ENCODE results near the gene CHI3L2.

CHI3L2 gene

GRCh38 chr1:111256988-111257658 lies 29.6 kb downstream of the CHI3L2 start:
- DNase-seq, result no peak

GRCh38 chr1:111267801-111268508 lies 40.4 kb downstream of the CHI3L2 start:
- DNase-seq, result no peak

- DNase-seq, result no peak
Observed at GRCh38 chr1:111269825-111270406, 42.4 kb downstream of the CHI3L2 start.

GRCh38 chr1:111270771-111271463 lies 43.4 kb downstream of the CHI3L2 start:
- DNase-seq, result no peak

GRCh38 chr1:111271464-111271801 lies 43.9 kb downstream of the CHI3L2 start:
- no peak for DNase-seq

- no peak for DNase-seq
Observed at GRCh38 chr1:111272081-111272480, 44.6 kb downstream of the CHI3L2 start.

GRCh38 chr1:111274653-111275052 lies 47.1 kb downstream of the CHI3L2 start:
- DNase-seq, result no peak

- no peak for DNase-seq
Observed at GRCh38 chr1:111275079-111275478, 47.6 kb downstream of the CHI3L2 start.

- DNase-seq, result no peak
Observed at GRCh38 chr1:111275780-111276433, 48.4 kb downstream of the CHI3L2 start.

- DNase-seq, result no peak
Observed at GRCh38 chr1:111279144-111279543, 51.6 kb downstream of the CHI3L2 start.

- no peak for DNase-seq
Observed at GRCh38 chr1:111280267-111280666, 52.8 kb downstream of the CHI3L2 start.

- no peak for DNase-seq
Observed at GRCh38 chr1:111281411-111281810, 53.9 kb downstream of the CHI3L2 start.

- no peak for DNase-seq
Observed at GRCh38 chr1:111283838-111284237, 56.3 kb downstream of the CHI3L2 start.

GRCh38 chr1:111285879-111286278 lies 58.4 kb downstream of the CHI3L2 start:
- no peak for DNase-seq

GRCh38 chr1:111286912-111287311 lies 59.4 kb downstream of the CHI3L2 start:
- DNase-seq, result no peak

GRCh38 chr1:111289371-111289770 lies 61.9 kb downstream of the CHI3L2 start:
- DNase-seq, result no peak

- DNase-seq, result no peak
Observed at GRCh38 chr1:111290104-111290503, 62.6 kb downstream of the CHI3L2 start.

- peak; percentile 43 for DNase-seq
Observed at GRCh38 chr1:111290630-111291029, 63.1 kb downstream of the CHI3L2 start, which contains the start of gene CHIA. Gene CHIA (plus strand): TSS chr1:111290851. CDS start chr1:111310468, 19,617 bp downstream.
